PFSK-1 (cell line): ENCODE measurements around the gene WBP1.

Experiments used
- POLR2AphosphoS5 ChIP-seq: IDR thresholded peaks from 2 replicates; pipeline ENCODE4 v1.6.1; 2012; ENCODE audit warnings: low read depth, mild to moderate bottlenecking, control low read depth, low read length, moderate library complexity
- REST ChIP-seq, 2 experiments: IDR thresholded peaks; 2 replicates each; pipeline versions ENCODE4 v1.6.1 to v1.8.0; 2011 to 2012; ENCODE audit warnings: low read depth in 2 of 2, low read length in 2 of 2, control low read depth in 1 of 2, inconsistent platforms in 1 of 2, mild to moderate bottlenecking in 1 of 2, moderate library complexity in 1 of 2; ENCODE audit not compliant: insufficient read depth in 1 of 2

GRCh38 chr2:74503506-74504475 is 45.6 kb downstream of the WBP1 start:
- TF ChIP-seq REST (IDR thresholded peaks at IDR 0.05; ENCODE audit: insufficient read depth in 1 of 2, low read depth in 2 of 2, low read length in 2 of 2) = no peak
- no peak for TF ChIP-seq POLR2AphosphoS5
